Measurements from ENCODE around the gene ZNF790.
A peak's percentile ranks its signal among the peaks of the same experiment; 100 is the strongest.

ZNF790 gene

GRCh38 chr19:36837906-36838783 lies at the start of gene ZNF790:
Gene ZNF790, minus strand, starts transcription at chr19:36838387. Its CDS starts 12,768 bp downstream, at chr19:36825619.
- TF ChIP-seq CTCF (IDR thresholded peaks at IDR 0.05; ENCODE audit: low read depth, low read length, missing control alignments), result no peak
- H3K4me3 ChIP-seq (ENCODE audit: low read depth, low read length), result peak within 1 kb of the TSS; percentile 71
- DNase-seq (ENCODE audit: low read depth), result peak; percentile 69
- in situ Hi-C loops (cut with HindIII; ENCODE audit: low sequenced_read_pairs), result no loop called here

- no peak for DNase-seq (ENCODE audit: low read depth)
- no peak for TF ChIP-seq CTCF (IDR thresholded peaks at IDR 0.05; ENCODE audit: low read depth, low read length, missing control alignments)
- in situ Hi-C loops (cut with HindIII; ENCODE audit: low sequenced_read_pairs), result no loop called here
- H3K4me3 ChIP-seq (ENCODE audit: low read depth, low read length), result no peak overlapping the region
Measured at GRCh38 chr19:36876993-36877938, 39.1 kb upstream of the ZNF790 start.

GRCh38 chr19:36851898-36852297 lies 13.7 kb upstream of the ZNF790 start:
- no peak for DNase-seq (ENCODE audit: low read depth)
- H3K4me3 ChIP-seq (ENCODE audit: low read depth, low read length), result peak overlapping the region; percentile 99
- in situ Hi-C loops (cut with HindIII; ENCODE audit: low sequenced_read_pairs), result no loop called here
- no peak for TF ChIP-seq CTCF (IDR thresholded peaks at IDR 0.05; ENCODE audit: low read depth, low read length, missing control alignments)

- no peak for TF ChIP-seq CTCF (IDR thresholded peaks at IDR 0.05; ENCODE audit: low read depth, low read length, missing control alignments)
- peak; percentile 90 for DNase-seq (ENCODE audit: low read depth)
- H3K4me3 ChIP-seq (ENCODE audit: low read depth, low read length), result peak within 1 kb of the TSS; percentile 99
- in situ Hi-C loops (cut with HindIII; ENCODE audit: low sequenced_read_pairs), result no loop called here
Measured at GRCh38 chr19:36850559-36851442, 12.6 kb upstream of the ZNF790 start, which contains the start of gene ZNF345. Gene ZNF345, plus strand, starts transcription at chr19:36850876. Its CDS starts 25,955 bp downstream, at chr19:36876831.

- TF ChIP-seq CTCF (IDR thresholded peaks at IDR 0.05; ENCODE audit: low read depth, low read length, missing control alignments), result no peak
- DNase-seq (ENCODE audit: low read depth), result peak; percentile 76
- H3K4me3 ChIP-seq (ENCODE audit: low read depth, low read length), result peak overlapping the region; percentile 99
- in situ Hi-C loops (cut with HindIII; ENCODE audit: low sequenced_read_pairs), result no loop called here
Measured at GRCh38 chr19:36849701-36850558, 11.7 kb upstream of the ZNF790 start.
